ENCODE results near the gene MESD.

- TF ChIP-seq, protein P1, sequence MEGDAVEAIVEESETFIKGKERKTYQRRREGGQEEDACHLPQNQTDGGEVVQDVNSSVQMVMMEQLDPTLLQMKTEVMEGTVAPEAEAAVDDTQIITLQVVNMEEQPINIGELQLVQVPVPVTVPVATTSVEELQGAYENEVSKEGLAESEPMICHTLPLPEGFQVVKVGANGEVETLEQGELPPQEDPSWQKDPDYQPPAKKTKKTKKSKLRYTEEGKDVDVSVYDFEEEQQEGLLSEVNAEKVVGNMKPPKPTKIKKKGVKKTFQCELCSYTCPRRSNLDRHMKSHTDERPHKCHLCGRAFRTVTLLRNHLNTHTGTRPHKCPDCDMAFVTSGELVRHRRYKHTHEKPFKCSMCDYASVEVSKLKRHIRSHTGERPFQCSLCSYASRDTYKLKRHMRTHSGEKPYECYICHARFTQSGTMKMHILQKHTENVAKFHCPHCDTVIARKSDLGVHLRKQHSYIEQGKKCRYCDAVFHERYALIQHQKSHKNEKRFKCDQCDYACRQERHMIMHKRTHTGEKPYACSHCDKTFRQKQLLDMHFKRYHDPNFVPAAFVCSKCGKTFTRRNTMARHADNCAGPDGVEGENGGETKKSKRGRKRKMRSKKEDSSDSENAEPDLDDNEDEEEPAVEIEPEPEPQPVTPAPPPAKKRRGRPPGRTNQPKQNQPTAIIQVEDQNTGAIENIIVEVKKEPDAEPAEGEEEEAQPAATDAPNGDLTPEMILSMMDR (IDR thresholded peaks at IDR 0.05; ENCODE audit: low read depth, low read length): peak; percentile 70
- no peak for TF ChIP-seq EZH2phosphoT487 (IDR thresholded peaks at IDR 0.05; ENCODE audit: low read depth)
These were observed 7.4 kb downstream of the MESD start for GRCh38 chr15:80982205-80982604.
